Right lung (tissue), 5 donors: ENCODE data around the gene LIMS1. TPM values are rescaled to one million over a fixed set of nuclear protein-coding genes. Genes with fewer than 3 reads are reported as not detected.
A peak's percentile ranks its signal among the peaks of the same experiment; 100 is the strongest.
"Not testable (repeated sequence)": the region's sequence is repeated elsewhere in the genome, so short reads cannot be mapped to it uniquely, and the experiment has no call there.

Experiments
- DNase-seq, 2 donors: peaks; one replicate each; pipeline ENCODE4 v3.0.0-alpha.2; 2013
- polyA plus RNA-seq, 5 donors: library from polyadenylated mRNA; unstranded; fragments of 120-200 nt; gene quantifications; one replicate each; pipeline versions ENCODE4 v1.2.1 to v1.2.3, GENCODE V29; 2013; ENCODE audit warnings: inconsistent platforms in 1 of 5, low replicate concordance in 1 of 5; ENCODE audit not compliant: insufficient read length in 5 of 5, insufficient read depth in 1 of 5

The LIMS1 gene
- polyA plus RNA-seq, 5 donors, result 47.1 to 79.7 (median 66.3) TPM

GRCh38 chr2:108547606-108548005 is 13.3 kb downstream of the LIMS1 start:
- DNase-seq, result no peak

DNA sequence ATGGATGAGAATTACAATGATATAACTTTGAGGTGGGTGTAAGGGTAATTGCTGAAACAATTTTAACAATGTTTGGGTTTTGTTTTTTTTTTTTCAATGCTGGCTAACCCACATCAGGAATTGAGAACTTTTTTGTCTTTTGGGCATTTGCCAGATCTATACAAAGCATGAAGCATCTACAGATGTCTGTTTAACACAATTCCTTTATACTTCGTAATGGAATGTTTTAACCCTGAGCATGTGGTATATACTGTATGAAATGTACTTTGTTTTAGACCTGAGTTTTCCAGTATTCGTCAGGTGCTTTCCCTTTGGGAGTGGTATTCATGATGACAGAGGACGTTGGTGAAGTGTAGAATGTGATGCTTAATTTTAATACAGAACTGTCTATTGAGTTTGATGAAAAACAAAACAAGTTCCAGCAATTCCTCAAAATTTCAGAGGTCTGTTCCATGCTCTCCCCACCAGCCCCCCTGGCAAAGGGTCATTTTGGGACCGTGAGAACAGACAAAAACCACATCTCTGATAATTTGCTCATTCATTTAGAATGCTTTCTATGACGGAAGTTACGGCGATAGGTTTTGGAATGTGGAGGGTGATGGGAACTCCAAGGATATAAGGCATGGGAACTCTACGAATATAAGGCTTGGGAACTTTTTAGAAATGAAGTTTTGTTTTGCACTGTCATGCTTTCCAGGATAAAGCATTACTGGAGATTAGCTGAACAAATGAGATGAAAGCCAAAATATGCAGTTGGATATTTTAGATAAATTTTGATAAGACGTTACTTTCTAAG is 14.1 kb downstream of the LIMS1 start:
- DNase-seq, result no peak

- no peak for DNase-seq
Observed at GRCh38 chr2:108552566-108552965, 18.3 kb downstream of the LIMS1 start.

DNA sequence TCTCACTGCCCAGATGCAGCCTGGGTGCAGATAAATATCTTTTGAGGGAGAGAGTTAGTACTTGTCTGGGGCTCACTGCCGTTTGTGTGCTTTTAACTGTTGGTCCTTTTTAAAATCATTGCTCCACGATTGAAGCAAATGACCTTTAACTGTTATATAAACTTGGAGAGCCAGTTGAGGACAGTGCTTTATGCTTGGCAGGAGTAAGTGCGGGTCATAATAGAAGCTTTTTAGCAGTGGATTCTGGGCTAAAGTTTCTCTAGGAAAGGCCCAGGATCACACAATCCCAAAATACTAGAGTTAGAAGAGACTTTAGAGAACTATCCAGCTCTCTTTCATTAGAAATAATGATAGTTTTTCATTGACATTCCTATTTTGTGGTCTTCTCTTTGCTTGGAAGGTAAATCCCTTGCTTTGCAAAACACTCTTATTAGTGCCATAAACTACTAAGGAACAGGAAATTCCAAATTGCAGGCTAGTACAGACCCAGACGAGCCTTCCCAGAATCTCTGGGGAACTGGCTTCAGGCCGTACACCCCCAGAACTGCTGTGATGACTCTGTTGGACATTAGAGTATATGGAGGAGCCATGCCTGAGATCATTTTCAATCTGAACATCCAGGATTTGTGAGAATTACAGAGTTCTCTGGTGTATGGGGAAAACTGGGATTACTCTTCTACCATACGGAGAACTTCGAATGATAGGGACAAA is 19.1 kb downstream of the LIMS1 start:
- no peak for DNase-seq

- DNase-seq, result no peak
Observed at GRCh38 chr2:108554528-108554927, 20.3 kb downstream of the LIMS1 start.

DNA sequence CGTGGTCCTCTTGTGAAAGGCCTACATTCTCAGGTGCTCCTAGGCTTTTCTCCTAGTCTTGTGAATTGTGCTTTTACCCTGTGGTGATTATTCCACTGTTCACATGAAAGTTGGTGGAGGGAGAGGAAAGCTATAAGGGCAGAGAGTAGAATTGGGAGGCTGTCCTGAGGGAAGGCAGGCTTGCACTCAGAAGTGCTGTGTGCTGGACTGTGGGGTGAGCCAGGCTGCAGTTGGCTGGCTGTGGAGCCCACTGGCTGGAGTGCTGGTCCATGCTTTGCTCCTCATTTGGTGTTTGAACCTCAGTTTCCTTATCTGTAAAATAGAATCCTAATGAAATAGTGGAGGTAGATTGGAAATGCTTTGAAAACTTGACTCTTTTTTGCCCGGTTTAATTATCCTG is 21.3 kb downstream of the LIMS1 start:
- DNase-seq, result no peak

DNA sequence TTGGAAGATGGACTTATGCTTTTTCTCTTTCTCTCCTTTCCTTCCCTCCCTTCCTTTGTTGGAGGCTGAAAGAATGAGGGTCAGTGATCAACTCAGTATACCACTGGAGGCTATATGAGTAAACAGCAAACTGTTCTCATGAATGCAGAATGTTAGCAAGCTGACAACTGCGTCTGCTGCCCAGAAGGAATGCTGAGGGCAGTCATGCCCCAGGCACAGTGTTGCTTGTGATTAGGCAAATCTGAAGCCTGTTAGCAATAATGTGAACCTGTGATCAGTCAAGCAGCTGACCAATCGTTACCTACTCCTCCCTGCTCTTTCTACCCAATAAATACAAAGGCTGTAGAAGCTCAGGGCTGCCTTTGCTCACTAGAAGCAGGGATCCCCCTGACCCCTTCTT is 22.3 kb downstream of the LIMS1 start:
- not testable (repeated sequence) for DNase-seq

DNA sequence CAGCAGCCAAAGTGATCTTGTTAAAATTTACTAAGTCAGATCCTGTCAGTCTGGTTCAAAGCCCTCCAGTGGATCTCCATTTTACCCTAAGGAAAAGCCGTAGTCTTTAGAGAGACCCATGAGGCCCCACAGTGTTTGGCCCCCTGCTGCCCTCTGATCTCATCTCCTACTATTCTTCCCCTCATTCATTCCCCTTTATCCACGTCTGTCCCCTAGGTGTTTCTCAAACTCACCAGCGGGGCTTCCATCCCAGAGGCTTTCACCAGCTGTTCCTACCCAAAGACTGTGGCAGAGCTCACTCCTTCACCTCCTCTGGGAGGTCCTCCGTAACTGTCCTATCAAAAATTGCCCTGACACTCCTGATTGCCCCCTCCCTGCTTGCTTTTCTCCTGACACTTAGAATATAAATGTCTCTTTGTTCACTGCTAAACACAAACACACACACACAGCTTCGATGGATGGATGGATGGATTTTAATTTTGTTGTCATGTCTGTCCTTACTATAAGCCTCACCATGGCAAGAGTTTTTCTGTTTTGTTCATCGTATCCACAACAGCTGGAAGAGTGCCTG is 26.1 kb downstream of the LIMS1 start:
- DNase-seq, result no peak

- DNase-seq, result no peak
Observed at GRCh38 chr2:108560895-108561530, 26.7 kb downstream of the LIMS1 start.

GRCh38 chr2:108562274-108562673 is 28.0 kb downstream of the LIMS1 start:
- DNase-seq, result no peak

- DNase-seq, result no peak
Observed at GRCh38 chr2:108564510-108564909, 30.2 kb downstream of the LIMS1 start.

GRCh38 chr2:108565778-108566375 is 31.6 kb downstream of the LIMS1 start:
- DNase-seq, result no peak

- no peak for DNase-seq
Observed at GRCh38 chr2:108570416-108570815, 36.1 kb downstream of the LIMS1 start.

DNA sequence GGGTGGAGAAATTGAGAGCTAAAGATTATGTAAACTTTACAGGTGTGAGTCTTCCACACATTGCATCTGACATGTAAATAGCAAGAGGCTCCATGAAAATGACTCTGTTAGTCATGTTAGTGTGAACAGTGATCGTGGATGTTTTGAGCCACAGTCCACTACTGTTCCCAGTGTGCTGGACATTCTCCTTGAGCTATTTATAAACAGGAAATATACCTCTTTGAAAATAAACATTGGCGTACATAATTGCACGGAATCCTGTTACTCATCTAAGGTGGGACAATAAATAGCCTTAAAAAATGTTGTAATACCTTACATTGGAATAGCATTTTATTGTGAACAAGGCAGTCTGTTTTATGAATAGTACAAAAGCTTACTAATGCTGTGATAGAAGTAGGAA is 37.0 kb downstream of the LIMS1 start:
- DNase-seq, result no peak

DNA sequence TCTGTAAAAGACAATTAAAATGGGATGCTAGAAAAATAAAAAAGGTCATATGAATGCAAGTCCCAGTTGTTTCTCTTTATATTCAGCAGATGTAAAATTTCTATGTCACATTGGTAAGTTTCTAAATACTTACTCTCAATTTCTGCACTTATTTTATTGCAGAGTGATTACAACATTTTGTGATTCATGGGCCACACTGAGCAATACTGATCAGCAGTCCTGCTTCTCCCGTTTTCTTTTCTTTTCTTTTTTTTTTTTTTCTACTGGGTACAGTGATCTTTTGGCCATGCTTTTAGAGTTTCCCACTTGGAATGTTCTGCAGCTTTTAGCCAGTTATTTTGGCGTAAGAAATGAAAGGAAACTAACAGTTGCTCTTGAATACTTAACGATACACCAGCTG is 38.8 kb downstream of the LIMS1 start:
- DNase-seq, result peak; percentile 65 to 72

DNA sequence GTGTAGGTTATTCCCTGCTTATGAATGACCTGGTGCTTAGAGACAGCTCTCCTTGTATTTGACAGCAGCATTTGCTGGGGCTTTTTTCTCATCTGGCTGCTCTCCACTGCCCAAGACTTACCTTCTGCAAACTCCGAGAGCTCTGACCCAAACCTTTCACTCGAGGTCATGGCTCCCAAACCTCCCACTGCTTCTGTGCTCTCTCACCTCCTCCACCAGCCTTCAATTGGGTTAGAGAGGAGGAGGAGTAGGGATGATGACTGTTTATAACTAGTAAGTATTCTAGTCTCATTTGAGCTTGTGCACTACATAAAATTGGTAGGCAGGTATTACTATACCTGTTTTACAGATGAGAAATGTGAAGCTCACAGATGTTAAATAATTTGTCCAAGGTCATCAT is 40.1 kb downstream of the LIMS1 start:
- DNase-seq, result no peak

GRCh38 chr2:108575132-108575966 is 41.1 kb downstream of the LIMS1 start:
- DNase-seq, result no peak

DNA sequence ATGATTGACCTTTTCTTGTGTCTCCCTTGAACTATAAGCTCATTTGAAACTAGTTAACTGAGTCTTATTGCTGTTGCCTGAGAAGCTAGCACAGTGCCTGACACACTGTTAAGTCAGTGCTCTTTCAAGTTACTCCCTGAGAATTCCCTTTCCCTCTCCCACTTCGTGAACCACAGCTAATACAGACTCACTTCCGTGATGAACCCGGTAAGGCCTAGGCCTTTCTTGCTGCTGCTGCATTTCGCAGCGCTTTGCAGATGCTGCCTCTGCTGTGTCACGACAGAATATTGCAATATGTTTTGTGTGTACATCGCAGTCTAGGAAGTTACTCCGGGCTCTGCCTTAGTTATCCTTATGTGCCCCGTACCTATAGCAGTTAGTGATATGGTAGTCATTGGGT is 42.8 kb downstream of the LIMS1 start:
- no peak for DNase-seq

DNA sequence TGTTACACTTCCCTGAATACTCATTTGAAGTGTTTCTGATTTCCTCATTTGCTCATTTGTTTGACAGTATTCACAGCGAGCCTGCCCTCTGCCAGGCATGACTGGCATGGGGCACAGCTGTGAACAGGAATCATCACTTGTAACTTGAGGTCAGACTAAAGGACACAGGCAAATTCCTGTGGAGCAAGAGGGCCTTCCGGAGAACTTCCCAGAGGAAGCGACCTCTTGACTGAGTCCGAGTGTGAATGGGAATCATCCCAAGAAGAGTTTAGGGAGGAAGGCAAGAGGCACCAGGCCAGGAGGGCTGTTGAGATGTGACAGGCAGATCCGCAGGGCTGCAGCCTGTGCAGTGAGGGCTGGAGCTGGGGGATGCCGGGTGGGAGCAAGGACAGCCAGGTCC is 45.4 kb downstream of the LIMS1 start:
- DNase-seq, result no peak

- no peak for DNase-seq
Observed at GRCh38 chr2:108580050-108580449, 45.8 kb downstream of the LIMS1 start.

- peak; percentile 61 to 73 for DNase-seq
Observed at GRCh38 chr2:108583903-108584520, 49.7 kb downstream of the LIMS1 start.
